ENCODE results near the gene FARS2. TPM values are rescaled to one million over a fixed set of nuclear protein-coding genes. Genes with fewer than 3 reads are reported as not detected.

The FARS2 gene
- total RNA-seq, 6 donors from 2014 or later = 16.4 to 34.6 (median 19.9) TPM

- no peak for TF ChIP-seq EP300 (IDR thresholded peaks at IDR 0.05)
- TF ChIP-seq POLR2A (IDR thresholded peaks at IDR 0.05) = no peak
- no peak for TF ChIP-seq POLR2AphosphoS5 (IDR thresholded peaks at IDR 0.05)
- no peak for TF ChIP-seq CTCF (IDR thresholded peaks at IDR 0.05)
Observed at GRCh38 chr6:5497896-5498578, 236.7 kb downstream of the FARS2 start.

GRCh38 chr6:5498579-5498899 is 237.2 kb downstream of the FARS2 start:
- ATAC-seq (ENCODE audit: low FRiP score in 2 of 2) (no peak), DNase-seq (no peak)
- Histone ChIP-seq H3K27me3 (no peaks in the 10 kb centered on the region), H3K36me3 (no peaks in the 10 kb centered on the region), H3K4me3 (no peak overlapping the region), H3K9me3 (no peaks in the 10 kb centered on the region), H3K4me1 (no peaks in the 10 kb centered on the region), H3K27ac (no peak overlapping the region)
- 90 to 93% methylated on average over 1 of the region's 1 CpG for WGBS, 2 donors
- TF ChIP-seq EP300 (IDR thresholded peaks at IDR 0.05) (no peak), POLR2AphosphoS5 (IDR thresholded peaks at IDR 0.05) (no peak)

More at GRCh38 chr6:5497896-5498578, 236.7 kb downstream of the FARS2 start:
- Histone ChIP-seq H3K36me3 (no peaks in the 10 kb centered on the region), H3K4me1 (no peaks in the 10 kb centered on the region), H3K4me3 (no peak overlapping the region), H3K9me3 (no peaks in the 10 kb centered on the region), H3K27me3 (no peaks in the 10 kb centered on the region), H3K27ac (no peak overlapping the region)
- DNase-seq (no peak), ATAC-seq (ENCODE audit: low FRiP score in 2 of 2) (no peak)
- 89 to 90% methylated on average over 10 of the region's 10 CpGs for WGBS, 2 donors

GRCh38 chr6:5499644-5500306 is 238.5 kb downstream of the FARS2 start:
- ATAC-seq (ENCODE audit: low FRiP score in 2 of 2) = peak in 1 of 2 donors; percentile 36
- no peak overlapping the region for H3K27ac ChIP-seq

GRCh38 chr6:5501837-5502236 is 240.5 kb downstream of the FARS2 start:
- Histone ChIP-seq H3K36me3 (no peaks in the 10 kb centered on the region), H3K4me3 (no peak overlapping the region), H3K4me1 (no peaks in the 10 kb centered on the region), H3K9me3 (no peaks in the 10 kb centered on the region), H3K27me3 (no peaks in the 10 kb centered on the region), H3K27ac (no peak overlapping the region)
- no peak for DNase-seq
- 84 to 91% methylated on average over 2 to 3 of the region's 3 CpGs for WGBS, 2 donors
- TF ChIP-seq CTCF (IDR thresholded peaks at IDR 0.05) = no peak
- TF ChIP-seq EP300 (IDR thresholded peaks at IDR 0.05) = no peak
- no peak for TF ChIP-seq POLR2AphosphoS5 (IDR thresholded peaks at IDR 0.05)
- TF ChIP-seq POLR2A (IDR thresholded peaks at IDR 0.05) = no peak
- no peak for ATAC-seq (ENCODE audit: low FRiP score in 2 of 2)

More at GRCh38 chr6:5499644-5500306, 238.5 kb downstream of the FARS2 start:
- no peaks in the 10 kb centered on the region for H3K4me1 ChIP-seq
- no peaks in the 10 kb centered on the region for H3K36me3 ChIP-seq
- TF ChIP-seq POLR2A (IDR thresholded peaks at IDR 0.05) (no peak), POLR2AphosphoS5 (IDR thresholded peaks at IDR 0.05) (no peak), EP300 (IDR thresholded peaks at IDR 0.05) (no peak), CTCF (IDR thresholded peaks at IDR 0.05) (no peak)
- no peak for DNase-seq
- H3K9me3 ChIP-seq = no peaks in the 10 kb centered on the region
- WGBS, 2 donors = 85 to 88% methylated on average over 6 of the region's 6 CpGs
- H3K4me3 ChIP-seq = no peak overlapping the region
- H3K27me3 ChIP-seq = no peaks in the 10 kb centered on the region

- Histone ChIP-seq H3K4me3 (no peak overlapping the region), H3K4me1 (no peaks in the 10 kb centered on the region), H3K9me3 (no peaks in the 10 kb centered on the region), H3K36me3 (no peaks in the 10 kb centered on the region), H3K27ac (no peak overlapping the region), H3K27me3 (no peaks in the 10 kb centered on the region)
- no peak for ATAC-seq (ENCODE audit: low FRiP score in 2 of 2)
- WGBS, 2 donors = 96 to 100% methylated on average over 1 of the region's 1 CpG
- no peak for DNase-seq
- TF ChIP-seq POLR2A (IDR thresholded peaks at IDR 0.05) (no peak), EP300 (IDR thresholded peaks at IDR 0.05) (no peak), POLR2AphosphoS5 (IDR thresholded peaks at IDR 0.05) (no peak)
Observed at GRCh38 chr6:5504078-5504477, 242.8 kb downstream of the FARS2 start.
